ENCODE measurements around the gene UNC5C.
A peak's percentile ranks its signal among the peaks of the same experiment; 100 is the strongest.

UNC5C gene

GRCh38 chr4:95256108-95256835 lies 292.5 kb downstream of the UNC5C start:
- no peak for FAIRE-seq

- FAIRE-seq: no peak
These were observed 293.2 kb downstream of the UNC5C start for GRCh38 chr4:95255396-95256107.

- no peak for FAIRE-seq
These were observed 297.2 kb downstream of the UNC5C start for GRCh38 chr4:95251568-95251967.

- no peak for FAIRE-seq
These were observed 298.1 kb downstream of the UNC5C start for GRCh38 chr4:95250544-95251137.

- FAIRE-seq: no peak
These were observed 299.2 kb downstream of the UNC5C start for GRCh38 chr4:95249426-95250021.

- no peak for FAIRE-seq
These were observed 299.9 kb downstream of the UNC5C start for GRCh38 chr4:95248720-95249425.

- FAIRE-seq: no peak
These were observed 304.9 kb downstream of the UNC5C start for GRCh38 chr4:95243892-95244291.

GRCh38 chr4:95238554-95238953 lies 310.2 kb downstream of the UNC5C start:
- FAIRE-seq: peak; percentile 5

GRCh38 chr4:95232358-95233156 lies 316.2 kb downstream of the UNC5C start:
- FAIRE-seq: no peak

GRCh38 chr4:95231681-95232080 lies 317.1 kb downstream of the UNC5C start:
- FAIRE-seq: no peak

- no peak for FAIRE-seq
These were observed 322.9 kb downstream of the UNC5C start for GRCh38 chr4:95225849-95226248.

- no peak for FAIRE-seq
These were observed 324.4 kb downstream of the UNC5C start for GRCh38 chr4:95224402-95224801.

GRCh38 chr4:95220205-95221175 lies 328.3 kb downstream of the UNC5C start:
- no peak for FAIRE-seq

GRCh38 chr4:95219109-95219508 lies 329.7 kb downstream of the UNC5C start:
- no peak for FAIRE-seq

GRCh38 chr4:95217197-95217596 lies 331.6 kb downstream of the UNC5C start:
- FAIRE-seq: no peak

- no peak for FAIRE-seq
These were observed 332.1 kb downstream of the UNC5C start for GRCh38 chr4:95216636-95217035.

GRCh38 chr4:95215991-95216605 lies 332.7 kb downstream of the UNC5C start:
- FAIRE-seq: no peak

GRCh38 chr4:95215043-95215442 lies 333.7 kb downstream of the UNC5C start:
- no peak for FAIRE-seq

- no peak for FAIRE-seq
These were observed 334.4 kb downstream of the UNC5C start for GRCh38 chr4:95214408-95214807.

GRCh38 chr4:95213366-95213765 lies 335.4 kb downstream of the UNC5C start:
- FAIRE-seq: no peak
